ENCODE results near the gene FN1.
"Not testable (repeated sequence)": the region's sequence is repeated elsewhere in the genome, so short reads cannot be mapped to it uniquely, and the experiment has no call there.

Gene FN1

GRCh38 chr2:215413484-215413777 lies 22.4 kb downstream of the FN1 start:
- TF ChIP-seq CTCF (conservative IDR thresholded peaks at IDR 0.05; ENCODE audit: low read length) (no peak), EZH2phosphoT487 (IDR thresholded peaks at IDR 0.05; ENCODE audit: borderline replicate concordance) (no peak)
- Histone ChIP-seq H3K9me2 (replicated peaks; ENCODE audit: low read depth, low read length) (no peaks in the 10 kb centered on the region), H3F3A (ENCODE audit: low read depth) (no peaks in the 10 kb centered on the region), H3K27me3 (ENCODE audit: insufficient read depth, low read length, poor library complexity, severe bottlenecking) (no peaks in the 10 kb centered on the region), H3K9ac (ENCODE audit: low read depth, low read length, poor library complexity, severe bottlenecking) (no peak overlapping the region), H2AFZ (ENCODE audit: low read length) (no peak overlapping the region), H3K4me1 (ENCODE audit: insufficient read depth, low read length, poor library complexity, severe bottlenecking) (no peaks in the 10 kb centered on the region), H3K9me3 (ENCODE audit: insufficient read depth, low read depth, low read length) (no peaks in the 10 kb centered on the region), H3K4me2 (ENCODE audit: low read depth, low read length, poor library complexity, severe bottlenecking) (no peak overlapping the region), H3K36me3 (ENCODE audit: insufficient read depth, low read length) (no peaks in the 10 kb centered on the region), H4K20me1 (ENCODE audit: insufficient read depth, low read length, poor library complexity, severe bottlenecking) (no peaks in the 10 kb centered on the region), H3K79me2 (ENCODE audit: insufficient read depth, low read length) (no peaks in the 10 kb centered on the region), H3K4me3 (ENCODE audit: low read length, poor library complexity, severe bottlenecking) (no peak overlapping the region)

GRCh38 chr2:215411941-215412743 lies 23.7 kb downstream of the FN1 start:
- H3K4me3 ChIP-seq (ENCODE audit: low read length, poor library complexity, severe bottlenecking) = no peak overlapping the region
- no peak overlapping the region for H2AFZ ChIP-seq (ENCODE audit: low read length)
- no peaks in the 10 kb centered on the region for H3K4me1 ChIP-seq (ENCODE audit: insufficient read depth, low read length, poor library complexity, severe bottlenecking)
- H3K9ac ChIP-seq (ENCODE audit: low read depth, low read length, poor library complexity, severe bottlenecking) = no peak overlapping the region
- H3K9me3 ChIP-seq (ENCODE audit: insufficient read depth, low read depth, low read length) = no peaks in the 10 kb centered on the region
- no peaks in the 10 kb centered on the region for H3K79me2 ChIP-seq (ENCODE audit: insufficient read depth, low read length)
- no peaks in the 10 kb centered on the region for H3K36me3 ChIP-seq (ENCODE audit: insufficient read depth, low read length)
- no peaks in the 10 kb centered on the region for H3K27me3 ChIP-seq (ENCODE audit: insufficient read depth, low read length, poor library complexity, severe bottlenecking)
- no peaks in the 10 kb centered on the region for H4K20me1 ChIP-seq (ENCODE audit: insufficient read depth, low read length, poor library complexity, severe bottlenecking)
- H3F3A ChIP-seq (ENCODE audit: low read depth) = no peaks in the 10 kb centered on the region
- no peak overlapping the region for H3K4me2 ChIP-seq (ENCODE audit: low read depth, low read length, poor library complexity, severe bottlenecking)
- H3K9me2 ChIP-seq (replicated peaks; ENCODE audit: low read depth, low read length) = no peaks in the 10 kb centered on the region
- TF ChIP-seq EZH2phosphoT487 (IDR thresholded peaks at IDR 0.05; ENCODE audit: borderline replicate concordance) = no peak

- H3K79me2 ChIP-seq (ENCODE audit: insufficient read depth, low read length) = no peaks in the 10 kb centered on the region
- H3K36me3 ChIP-seq (ENCODE audit: insufficient read depth, low read length) = no peaks in the 10 kb centered on the region
- no peaks in the 10 kb centered on the region for H3K4me1 ChIP-seq (ENCODE audit: insufficient read depth, low read length, poor library complexity, severe bottlenecking)
- no peaks in the 10 kb centered on the region for H3F3A ChIP-seq (ENCODE audit: low read depth)
- H2AFZ ChIP-seq (ENCODE audit: low read length) = no peak overlapping the region
- no peak overlapping the region for H3K4me3 ChIP-seq (ENCODE audit: low read length, poor library complexity, severe bottlenecking)
- H3K4me2 ChIP-seq (ENCODE audit: low read depth, low read length, poor library complexity, severe bottlenecking) = no peak overlapping the region
- no peaks in the 10 kb centered on the region for H3K9me2 ChIP-seq (replicated peaks; ENCODE audit: low read depth, low read length)
- TF ChIP-seq CTCF (conservative IDR thresholded peaks at IDR 0.05; ENCODE audit: low read length) (no peak), EZH2phosphoT487 (IDR thresholded peaks at IDR 0.05; ENCODE audit: borderline replicate concordance) (no peak)
- no peaks in the 10 kb centered on the region for H3K9me3 ChIP-seq (ENCODE audit: insufficient read depth, low read depth, low read length)
- H4K20me1 ChIP-seq (ENCODE audit: insufficient read depth, low read length, poor library complexity, severe bottlenecking) = no peaks in the 10 kb centered on the region
- H3K27me3 ChIP-seq (ENCODE audit: insufficient read depth, low read length, poor library complexity, severe bottlenecking) = no peaks in the 10 kb centered on the region
- H3K9ac ChIP-seq (ENCODE audit: low read depth, low read length, poor library complexity, severe bottlenecking) = no peak overlapping the region
Measured at GRCh38 chr2:215410932-215411285, 25.0 kb downstream of the FN1 start.

GRCh38 chr2:215410181-215410931 lies 25.5 kb downstream of the FN1 start:
- not testable (repeated sequence) for H3K79me2 ChIP-seq (ENCODE audit: insufficient read depth, low read length); H3K4me2 ChIP-seq (ENCODE audit: low read depth, low read length, poor library complexity, severe bottlenecking); H3K27me3 ChIP-seq (ENCODE audit: insufficient read depth, low read length, poor library complexity, severe bottlenecking); H3K4me1 ChIP-seq (ENCODE audit: insufficient read depth, low read length, poor library complexity, severe bottlenecking); H3F3A ChIP-seq (ENCODE audit: low read depth); H3K9me2 ChIP-seq (replicated peaks; ENCODE audit: low read depth, low read length); H3K36me3 ChIP-seq (ENCODE audit: insufficient read depth, low read length); H3K9ac ChIP-seq (ENCODE audit: low read depth, low read length, poor library complexity, severe bottlenecking); H2AFZ ChIP-seq (ENCODE audit: low read length); H3K4me3 ChIP-seq (ENCODE audit: low read length, poor library complexity, severe bottlenecking); H3K9me3 ChIP-seq (ENCODE audit: insufficient read depth, low read depth, low read length); H4K20me1 ChIP-seq (ENCODE audit: insufficient read depth, low read length, poor library complexity, severe bottlenecking)
